ENCODE results near the gene SIK2. TPM values are rescaled to one million over a fixed set of nuclear protein-coding genes. Genes with fewer than 3 reads are reported as not detected.

SIK2 gene
- total RNA-seq, 4 donors from 2014 or later, result 6.6 to 19.1 (median 16.2) TPM

DNA sequence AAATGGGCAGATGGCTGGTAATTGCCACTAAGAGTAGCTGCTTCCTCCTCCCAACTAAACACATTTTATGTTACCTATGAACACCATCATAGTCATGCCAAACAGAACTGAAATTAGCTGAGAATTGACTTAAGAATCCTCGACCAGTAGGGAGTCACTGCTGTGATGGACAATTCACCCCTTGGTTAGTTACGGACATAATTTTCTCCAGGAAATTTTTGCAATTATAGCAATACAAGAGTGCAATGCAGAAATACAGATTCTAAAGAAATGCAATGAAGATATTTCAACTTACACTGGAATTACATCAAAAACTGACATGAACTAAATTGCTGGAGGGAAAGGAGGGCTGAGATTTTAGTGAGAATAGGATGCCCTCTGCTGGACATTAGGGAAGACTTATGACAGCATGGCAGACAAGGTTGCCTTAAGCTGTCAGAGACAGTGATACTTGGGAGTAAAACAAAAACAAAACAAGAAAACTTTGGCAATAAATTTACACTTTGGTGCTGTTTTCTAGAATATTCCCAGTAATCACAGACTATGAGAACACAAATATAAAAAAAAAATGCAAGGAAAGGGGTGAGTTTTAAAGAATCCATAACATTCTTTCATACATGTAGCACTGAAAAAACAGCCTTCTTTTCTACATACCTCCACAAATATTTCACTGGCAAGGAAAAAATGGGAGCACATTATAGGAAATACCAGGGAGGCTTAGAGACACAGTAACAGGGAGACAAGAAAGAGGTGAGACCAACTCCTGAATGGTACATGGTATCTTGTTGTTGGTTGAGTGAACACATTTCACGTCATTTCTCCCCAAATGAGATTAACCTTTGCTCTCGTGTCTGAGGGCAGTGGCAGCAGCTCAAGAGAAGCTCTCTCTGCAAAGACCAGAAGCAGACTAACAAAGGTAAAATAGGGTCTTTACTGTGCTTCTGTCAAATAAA, 175.1 kb downstream of the SIK2 start:
- H3K27me3 ChIP-seq, result no peaks in the 10 kb centered on the region

DNA sequence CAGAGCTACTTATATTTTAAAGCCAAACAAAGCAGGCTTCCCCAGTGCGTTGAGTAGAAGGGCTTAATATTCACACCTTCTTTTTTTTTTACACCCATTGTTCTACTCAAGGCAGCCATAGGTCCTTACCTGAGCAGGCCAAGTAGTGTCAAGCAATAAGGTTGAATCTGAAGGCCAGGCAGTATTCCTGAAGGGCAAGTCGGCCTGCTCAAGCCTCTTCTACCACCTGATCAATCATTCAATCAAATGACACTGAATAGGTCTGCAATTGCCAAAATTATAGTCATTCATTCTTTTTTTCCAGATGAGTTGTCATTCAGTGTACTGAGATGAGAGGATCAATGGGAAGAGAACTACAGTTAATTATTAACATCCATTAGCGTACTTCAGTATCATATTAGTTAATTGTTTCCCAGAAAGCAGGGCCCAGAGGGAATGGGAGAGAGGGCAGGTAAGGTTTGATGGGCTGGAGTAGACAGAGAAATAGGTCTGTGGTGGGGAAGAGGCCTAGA, 175.9 kb downstream of the SIK2 start:
- in situ Hi-C loops (cut with MboI; ENCODE audit: low pct_ligation_motif_present in 1 of 4, low pct_unique_long_range_greater_than_20kb in 1 of 4, low sequenced_read_pairs in 3 of 4) (loop anchor here in 3 of 4 donors (5.0 to 10.0 kb wide), 3 partner anchors 67 to 183 kb away; partner anchors contain the start of gene SIK2 (in 1 of the 3)), intact Hi-C loops (cut with DNase I; ENCODE audit: low total_unique reads) (no loop called here)
- WGBS, 2 donors (ENCODE audit: low coverage in 1 of 2), result 45 to 87% methylated on average over 3 of the region's 3 CpGs
- Histone ChIP-seq H3K4me3 (no peak overlapping the region), H3K36me3 (no peaks in the 10 kb centered on the region), H3K9me3 (no peaks in the 10 kb centered on the region), H3K4me1 (peaks cover 0 to 19% (median 6%) of the 10 kb centered on the region in 4 donors), H3K27ac (no peak overlapping the region), H3K27me3 (no peaks in the 10 kb centered on the region)
- no peak for DNase-seq
- no peak for TF ChIP-seq POLR2A (IDR thresholded peaks at IDR 0.05)

More for the DNA sequence above, 175.1 kb downstream of the SIK2 start:
- Histone ChIP-seq H3K36me3 (no peaks in the 10 kb centered on the region), H3K4me1 (peaks cover 0 to 15% (median 4%) of the 10 kb centered on the region in 4 donors), H3K4me3 (no peak overlapping the region), H3K27ac (peak overlapping the region in 1 of 4 donors; percentile 1), H3K9me3 (no peaks in the 10 kb centered on the region)
- WGBS, 2 donors (ENCODE audit: low coverage in 1 of 2), result 62 to 67% methylated on average over 4 of the region's 4 CpGs
- no peak for DNase-seq
- TF ChIP-seq, protein P1, sequence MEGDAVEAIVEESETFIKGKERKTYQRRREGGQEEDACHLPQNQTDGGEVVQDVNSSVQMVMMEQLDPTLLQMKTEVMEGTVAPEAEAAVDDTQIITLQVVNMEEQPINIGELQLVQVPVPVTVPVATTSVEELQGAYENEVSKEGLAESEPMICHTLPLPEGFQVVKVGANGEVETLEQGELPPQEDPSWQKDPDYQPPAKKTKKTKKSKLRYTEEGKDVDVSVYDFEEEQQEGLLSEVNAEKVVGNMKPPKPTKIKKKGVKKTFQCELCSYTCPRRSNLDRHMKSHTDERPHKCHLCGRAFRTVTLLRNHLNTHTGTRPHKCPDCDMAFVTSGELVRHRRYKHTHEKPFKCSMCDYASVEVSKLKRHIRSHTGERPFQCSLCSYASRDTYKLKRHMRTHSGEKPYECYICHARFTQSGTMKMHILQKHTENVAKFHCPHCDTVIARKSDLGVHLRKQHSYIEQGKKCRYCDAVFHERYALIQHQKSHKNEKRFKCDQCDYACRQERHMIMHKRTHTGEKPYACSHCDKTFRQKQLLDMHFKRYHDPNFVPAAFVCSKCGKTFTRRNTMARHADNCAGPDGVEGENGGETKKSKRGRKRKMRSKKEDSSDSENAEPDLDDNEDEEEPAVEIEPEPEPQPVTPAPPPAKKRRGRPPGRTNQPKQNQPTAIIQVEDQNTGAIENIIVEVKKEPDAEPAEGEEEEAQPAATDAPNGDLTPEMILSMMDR (IDR thresholded peaks at IDR 0.05), result peak; percentile 71 to 87 (median 76)
- TF ChIP-seq POLR2AphosphoS5 (IDR thresholded peaks at IDR 0.05), result no peak
- in situ Hi-C loops (cut with MboI; ENCODE audit: low pct_ligation_motif_present in 1 of 4, low pct_unique_long_range_greater_than_20kb in 1 of 4, low sequenced_read_pairs in 3 of 4), result loop anchor here in 3 of 4 donors (5.0 to 10.0 kb wide), 3 partner anchors 67 to 183 kb away; partner anchors contain the start of gene SIK2 (in 1 of the 3)
- intact Hi-C loops (cut with DNase I; ENCODE audit: low total_unique reads), result loop anchor here (2.0 kb wide), 1 partner anchor 177 kb away; no protein-coding TSS in a partner anchor

DNA sequence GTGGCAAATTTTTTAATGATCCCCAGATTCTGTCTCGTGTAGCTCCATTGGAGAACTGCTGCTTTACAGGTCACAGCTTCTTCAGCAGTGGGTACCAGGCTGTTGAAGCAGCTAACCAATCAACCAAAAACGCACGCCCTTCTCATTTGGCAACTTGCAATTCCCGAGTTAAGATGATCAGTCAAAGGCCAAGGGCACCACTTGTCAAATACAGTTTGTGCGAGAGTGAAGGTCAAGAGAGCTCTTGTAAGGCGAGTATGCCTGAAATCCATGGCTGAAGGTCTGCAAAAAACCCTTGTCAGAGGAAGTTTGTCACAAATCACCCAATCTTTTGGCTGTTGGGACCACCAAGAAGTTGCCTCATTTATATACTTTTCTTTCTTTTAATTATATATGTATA, 176.9 kb downstream of the SIK2 start:
- TF ChIP-seq POLR2AphosphoS5 (IDR thresholded peaks at IDR 0.05), result no peak
- TF ChIP-seq, protein P1 (IDR thresholded peaks at IDR 0.05), result no peak
- no peak for TF ChIP-seq POLR2A (IDR thresholded peaks at IDR 0.05)
- TF ChIP-seq EP300 (IDR thresholded peaks at IDR 0.05; ENCODE audit: low read depth), result no peak
- H3K27me3 ChIP-seq, result no peaks in the 10 kb centered on the region
- no peak overlapping the region for H3K4me3 ChIP-seq
- no peak for DNase-seq
- WGBS, 2 donors (ENCODE audit: low coverage in 1 of 2), result 94% methylated on average over 6 of the region's 6 CpGs; no CpG with 5 or more reads in 1 of the 2 donors
- in situ Hi-C loops (cut with MboI; ENCODE audit: low pct_ligation_motif_present in 1 of 4, low pct_unique_long_range_greater_than_20kb in 1 of 4, low sequenced_read_pairs in 3 of 4) (loop anchor here in 3 of 4 donors (5.0 to 10.0 kb wide), 3 partner anchors 66 to 184 kb away; partner anchors contain the start of gene SIK2 (in 1 of the 3)), intact Hi-C loops (cut with DNase I; ENCODE audit: low total_unique reads) (no loop called here)
- no peaks in the 10 kb centered on the region for H3K9me3 ChIP-seq
- H3K36me3 ChIP-seq, result no peaks in the 10 kb centered on the region
- H3K4me1 ChIP-seq, result peaks cover 0 to 19% (median 6%) of the 10 kb centered on the region in 4 donors
- no peak overlapping the region for H3K27ac ChIP-seq

Other genes with a start within 250 kb of the SIK2 start
- 10 to 100 TPM in 1 of 4 donors, 1 to 10 TPM in 3; 1.4 to 19.8 (median 2.9) TPM for gene POU2AF1, start 223.2 kb upstream of the SIK2 start, total RNA-seq
- not detected for gene BTG4, start 90.1 kb upstream of the SIK2 start, total RNA-seq
- not detected for gene HOATZ, start 87.7 kb upstream of the SIK2 start, total RNA-seq
- gene LAYN, start 61.7 kb upstream of the SIK2 start, total RNA-seq, result 10 to 100 TPM in 2 of 4 donors, 1 to 10 TPM in 2; 5.6 to 19.7 (median 10.3) TPM
- 10 to 100 TPM; 28.1 to 55.5 (median 41.5) TPM for gene PPP2R1B, start 163.9 kb downstream of the SIK2 start, total RNA-seq